GM12892 (cell line): ENCODE results near the gene WFDC10B.

Experiments used
- POLR2A ChIP-seq: IDR thresholded peaks from 2 replicates; pipeline ENCODE4 v1.6.1; 2011; ENCODE audit warnings: low read depth, low read length, control low read depth
- POLR2AphosphoS5 ChIP-seq: IDR thresholded peaks from 2 replicates; pipeline ENCODE4 v1.6.1; 2011; ENCODE audit warnings: low read depth, low read length, control low read depth
- TAF1 ChIP-seq: IDR thresholded peaks from 2 replicates; pipeline ENCODE4 v1.6.1; 2011; ENCODE audit warnings: low read depth, mild to moderate bottlenecking, control low read depth, low read length, borderline replicate concordance

GRCh38 chr20:45752746-45753145 is 47.9 kb upstream of the WFDC10B start:
- TF ChIP-seq POLR2A (no peak), TAF1 (no peak), POLR2AphosphoS5 (no peak)
